NCI-H1694 (cell line): ENCODE data around the gene AGFG2.
"Not testable (repeated sequence)": the region's sequence is repeated elsewhere in the genome, so short reads cannot be mapped to it uniquely, and the experiment has no call there.

Source experiments
- DNase-seq: peaks from one replicate; lab custom pipeline; 2025; lab: John Stamatoyannopoulos, UW

AGFG2 gene

GRCh38 chr7:100521076-100521475 lies 17.9 kb upstream of the AGFG2 start:
- DNase-seq: no peak

- not testable (repeated sequence) for DNase-seq
Measured at GRCh38 chr7:100521909-100522593, 17.0 kb upstream of the AGFG2 start.

- not testable (repeated sequence) for DNase-seq
Measured at GRCh38 chr7:100523192-100523591, 15.8 kb upstream of the AGFG2 start.

- DNase-seq: not testable (repeated sequence)
Measured at GRCh38 chr7:100528108-100528866, 10.7 kb upstream of the AGFG2 start.

GRCh38 chr7:100532165-100533022 lies 6.6 kb upstream of the AGFG2 start:
- DNase-seq: no peak

- DNase-seq: not testable (repeated sequence)
Measured at GRCh38 chr7:100535982-100536381, 3.0 kb upstream of the AGFG2 start.

GRCh38 chr7:100536695-100537094 lies 2.3 kb upstream of the AGFG2 start:
- DNase-seq: not testable (repeated sequence)

- DNase-seq: no peak
Measured at GRCh38 chr7:100538348-100538653, 702 bp upstream of the AGFG2 start.

- no peak for DNase-seq
Measured at GRCh38 chr7:100539436-100540006, 518 bp downstream of the AGFG2 start.

GRCh38 chr7:100540073-100540723 lies 1.2 kb downstream of the AGFG2 start:
- no peak for DNase-seq

GRCh38 chr7:100541309-100541708 lies 2.3 kb downstream of the AGFG2 start:
- DNase-seq: not testable (repeated sequence)

GRCh38 chr7:100543586-100543985 lies 4.6 kb downstream of the AGFG2 start:
- no peak for DNase-seq

- no peak for DNase-seq
Measured at GRCh38 chr7:100544386-100544785, 5.4 kb downstream of the AGFG2 start.

- no peak for DNase-seq
Measured at GRCh38 chr7:100544967-100545359, 6.0 kb downstream of the AGFG2 start.

GRCh38 chr7:100545360-100546128 lies 6.5 kb downstream of the AGFG2 start:
- DNase-seq: no peak

GRCh38 chr7:100546129-100546925 lies 7.3 kb downstream of the AGFG2 start:
- no peak for DNase-seq

GRCh38 chr7:100546926-100547800 lies 8.2 kb downstream of the AGFG2 start:
- DNase-seq: no peak

GRCh38 chr7:100547872-100548271 lies 8.9 kb downstream of the AGFG2 start:
- no peak for DNase-seq

- not testable (repeated sequence) for DNase-seq
Measured at GRCh38 chr7:100548446-100548845, 9.4 kb downstream of the AGFG2 start.
